GM10248 (cell line): Measurements from ENCODE around the gene CELF5.
"Not testable (repeated sequence)": the region's sequence is repeated elsewhere in the genome, so short reads cannot be mapped to it uniquely, and the experiment has no call there.

ENCODE experiments used
- CTCF ChIA-PET: fragments of 300-600 bp; sonication (Branson Sonifier 250); formaldehyde crosslinking; extraction: SDS; loops from one replicate; lab custom pipeline; 2021; ENCODE audit warnings: antibody characterized with exemption; lab: Yijun Ruan, JAX
- POLR2A ChIA-PET: fragments of 350-650 bp; sonication (Branson Sonifier 250); formaldehyde crosslinking; extraction: SDS; loops from one replicate; lab custom pipeline; 2020; ENCODE audit warnings: antibody characterized with exemption; lab: Yijun Ruan, JAX
- DNase-seq: peaks from one replicate; pipeline ENCODE4 v3.0.0; 2012; ENCODE audit errors: extremely low spot score
- CTCF ChIP-seq: IDR thresholded peaks from 2 replicates; pipeline ENCODE4 v1.5.1; 2012; ENCODE audit warnings: mild to moderate bottlenecking, low read depth; ENCODE audit errors: extremely low read depth, missing control alignments, control extremely low read depth

CELF5 gene

GRCh38 chr19:3325451-3325850 lies 101.0 kb downstream of the CELF5 start:
- no peak for DNase-seq
- CTCF ChIA-PET = interaction anchor here (1.0 to 6.4 kb wide), 9 partner anchors 9 to 163 kb away, joined by 3 to 70 read pairs (median 9); partner anchors contain the start of gene SMIM44
- POLR2A ChIA-PET = no interaction called here
- no peak for TF ChIP-seq CTCF

- CTCF ChIA-PET = interaction anchor here (0.9 to 6.4 kb wide), 8 partner anchors 23 to 171 kb away, joined by 3 to 70 read pairs (median 11); partner anchors contain the start of gene SMIM44
- no peak for TF ChIP-seq CTCF
- POLR2A ChIA-PET = no interaction called here
- no peak for DNase-seq
Measured at GRCh38 chr19:3328743-3329142, 104.3 kb downstream of the CELF5 start.

- DNase-seq = no peak
- TF ChIP-seq CTCF = no peak
- POLR2A ChIA-PET = no interaction called here
- CTCF ChIA-PET = interaction anchor here (0.9 to 6.4 kb wide), 7 partner anchors 11 to 156 kb away, joined by 3 to 70 read pairs (median 4); no protein-coding TSS in a partner anchor
Measured at GRCh38 chr19:3330047-3330446, 105.6 kb downstream of the CELF5 start.

- CTCF ChIA-PET, POLR2A ChIA-PET, DNase-seq: not testable (repeated sequence)
Measured at GRCh38 chr19:3332232-3332631, 107.8 kb downstream of the CELF5 start.

- ChIA-PET CTCF (interaction anchor here (1.4 kb wide), 1 partner anchor 152 kb away, joined by 4 read pairs; no protein-coding TSS in a partner anchor), POLR2A (no interaction called here)
- TF ChIP-seq CTCF = no peak
- DNase-seq = no peak
Measured at GRCh38 chr19:3333020-3333583, 108.6 kb downstream of the CELF5 start.

GRCh38 chr19:3333662-3334061 lies 109.2 kb downstream of the CELF5 start:
- POLR2A ChIA-PET = no interaction called here
- CTCF ChIA-PET = interaction anchor here (1.4 kb wide), 1 partner anchor 152 kb away, joined by 4 read pairs; no protein-coding TSS in a partner anchor
- no peak for DNase-seq
- TF ChIP-seq CTCF = no peak

- POLR2A ChIA-PET = not testable (repeated sequence)
- CTCF ChIA-PET = interaction anchor here (1.5 to 2.2 kb wide), 2 partner anchors 9 to 150 kb away, joined by 6 read pairs; no protein-coding TSS in a partner anchor
Measured at GRCh38 chr19:3334749-3335430, 110.4 kb downstream of the CELF5 start.

More at GRCh38 chr19:3334749-3335430, 110.4 kb downstream of the CELF5 start:
- not testable (repeated sequence) for DNase-seq
